Breast epithelium (tissue), 4 donors: ENCODE data around the gene GAK. TPM values are rescaled to one million over a fixed set of nuclear protein-coding genes. Genes with fewer than 3 reads are reported as not detected.

Experiments
- DNase-seq, 2 donors: peaks; one replicate each; pipeline ENCODE4 v3.0.0-alpha.2; 2019; ENCODE audit warnings: low spot score in 2 of 2
- H3K27ac ChIP-seq, 2 donors: fragments of 200-600 bp; sonication (generic) in 1 of 2; one replicate each; pipeline ENCODE4 v1.5.1; 2016 to 2019; ENCODE audit warnings: mild to moderate bottlenecking in 1 of 2
- H3K27me3 ChIP-seq, 2 donors: fragments of 200-600 bp; sonication (generic) in 1 of 2; one replicate each; pipeline versions ENCODE4 v1.5.1 to v1.6.0; 2017 to 2019; ENCODE audit warnings: control low read depth in 1 of 2, mild to moderate bottlenecking in 1 of 2
- H3K36me3 ChIP-seq: fragments of 200-600 bp; one replicate; pipeline ENCODE4 v1.5.1; 2019
- H3K4me1 ChIP-seq, 2 donors: fragments of 200-600 bp; sonication (generic); one replicate each; pipeline ENCODE4 v1.5.1; 2016 to 2019; ENCODE audit warnings: control low read depth in 1 of 2
- H3K4me3 ChIP-seq, 3 donors: fragments of 200-600 bp; sonication (generic); 1 replicate in 2 of 3; 2 replicates in 1 of 3; pipeline ENCODE4 v1.5.1; 2016 to 2019; ENCODE audit warnings: mild to moderate bottlenecking in 3 of 3, moderate library complexity in 2 of 3
- H3K9me3 ChIP-seq, 2 donors: fragments of 200-600 bp; sonication (generic) in 1 of 2; one replicate each; pipeline ENCODE4 v1.5.1; 2016 to 2019; ENCODE audit warnings: control low read depth in 1 of 2
- CTCF ChIP-seq, 3 donors: fragments of 450-650 bp; IDR thresholded peaks; one replicate each; pipeline ENCODE4 v1.5.1; 2016 to 2017; ENCODE audit warnings: antibody characterized with exemption in 3 of 3, mild to moderate bottlenecking in 3 of 3, moderate library complexity in 3 of 3
- POLR2A ChIP-seq: fragments of 450-650 bp; IDR thresholded peaks from one replicate; pipeline ENCODE4 v1.6.1; 2016; ENCODE audit warnings: antibody characterized with exemption, mild to moderate bottlenecking, moderate library complexity
- POLR2AphosphoS5 ChIP-seq, 3 donors: sonication (generic); formaldehyde crosslinking; IDR thresholded peaks; one replicate each; pipeline ENCODE4 v1.6.1; 2017; ENCODE audit warnings: antibody characterized with exemption in 3 of 3
- intact Hi-C: fragments of 100-400 bp; cut with DNase I; formaldehyde crosslinking; loops from one replicate; pipeline ENCODE4 v1.15.1; 2023; ENCODE audit warnings: low total_unique reads
- total RNA-seq, 3 donors: library from RNA; depleted of rRNA; stranded (reverse); fragments of >200 nt; gene quantifications; one replicate each; pipeline ENCODE4 v1.1.0, GENCODE V29; 2016

Gene GAK
- total RNA-seq, 3 donors from 2014 or later = 76.2 to 95.7 (median 81.9) TPM

- Histone ChIP-seq H3K4me3 (no peak overlapping the region), H3K36me3 (peaks cover 6% of the 10 kb centered on the region), H3K27me3 (no peaks in the 10 kb centered on the region), H3K27ac (no peak overlapping the region), H3K4me1 (no peaks in the 10 kb centered on the region), H3K9me3 (no peaks in the 10 kb centered on the region)
- DNase-seq = no peak
- TF ChIP-seq CTCF (IDR thresholded peaks at IDR 0.05) (no peak), POLR2AphosphoS5 (IDR thresholded peaks at IDR 0.05) (no peak), POLR2A (no peak)
- intact Hi-C loops = no loop called here
Measured at GRCh38 chr4:962231-963208, 30.4 kb upstream of the GAK start.

- Histone ChIP-seq H3K9me3 (no peaks in the 10 kb centered on the region), H3K27me3 (no peaks in the 10 kb centered on the region), H3K27ac (no peak overlapping the region), H3K4me3 (no peak overlapping the region), H3K4me1 (no peaks in the 10 kb centered on the region), H3K36me3 (peaks cover 6% of the 10 kb centered on the region)
- no peak for DNase-seq
- TF ChIP-seq CTCF (IDR thresholded peaks at IDR 0.05) = no peak
- TF ChIP-seq POLR2A = no peak
- TF ChIP-seq POLR2AphosphoS5 (IDR thresholded peaks at IDR 0.05) = no peak
- intact Hi-C loops = no loop called here
Measured at GRCh38 chr4:961351-962230, 29.5 kb upstream of the GAK start.

- Histone ChIP-seq H3K27me3 (no peaks in the 10 kb centered on the region), H3K9me3 (no peaks in the 10 kb centered on the region), H3K36me3 (peaks cover 6% of the 10 kb centered on the region), H3K4me1 (no peaks in the 10 kb centered on the region), H3K27ac (no peak overlapping the region), H3K4me3 (no peak overlapping the region)
- TF ChIP-seq CTCF (IDR thresholded peaks at IDR 0.05) (no peak), POLR2A (no peak), POLR2AphosphoS5 (IDR thresholded peaks at IDR 0.05) (no peak)
- DNase-seq = no peak
- intact Hi-C loops = no loop called here
Measured at GRCh38 chr4:960636-961350, 28.7 kb upstream of the GAK start.

- Histone ChIP-seq H3K4me3 (no peak overlapping the region), H3K27ac (no peak overlapping the region), H3K27me3 (no peaks in the 10 kb centered on the region), H3K4me1 (no peaks in the 10 kb centered on the region), H3K36me3 (peaks cover 6% of the 10 kb centered on the region), H3K9me3 (no peaks in the 10 kb centered on the region)
- intact Hi-C loops = no loop called here
- TF ChIP-seq POLR2AphosphoS5 (IDR thresholded peaks at IDR 0.05) (no peak), POLR2A (no peak), CTCF (IDR thresholded peaks at IDR 0.05) (no peak)
- no peak for DNase-seq
Measured at GRCh38 chr4:960140-960635, 28.1 kb upstream of the GAK start.
